ENCODE measurements around the gene ADCY4. TPM values are rescaled to one million over a fixed set of nuclear protein-coding genes. Genes with fewer than 3 reads are reported as not detected.

ADCY4 gene
- total and polyA plus RNA-seq, 2 of the 8 experiments (the other 6 are each of a cell fraction or from before 2014, with no cell fraction given) = 0.27 to 0.35 TPM

GRCh38 chr14:24291446-24292117 is 43.3 kb downstream of the ADCY4 start:
- Histone ChIP-seq H3K56ac (replicated peaks; ENCODE audit: insufficient read length, low read depth, low read length) (no peak overlapping the region), H2AK5ac (ENCODE audit: low read depth, low read length) (no peak overlapping the region), H2BK5ac (ENCODE audit: low read depth, low read length) (no peak overlapping the region), H4K5ac (ENCODE audit: insufficient read length, low read depth, low read length) (no peak overlapping the region), H3K36me3 (ENCODE audit: control insufficient read depth in 2 of 4, insufficient read depth in 4 of 4, low read length in 3 of 4) (peaks cover 2 to 12% (median 7%) of the 10 kb centered on the region in 4 experiments; a peak in 4 of 8 replicates), H2BK15ac (ENCODE audit: low read length) (no peak overlapping the region), H3K4me2 (ENCODE audit: insufficient read depth in 1 of 2, low read depth in 2 of 2, low read length in 2 of 2) (no peak overlapping the region), H3K27me3 (replicated peaks in 1 of 4; ENCODE audit: control insufficient read depth in 3 of 4, extremely low read depth in 1 of 4, insufficient read depth in 3 of 4, low read length in 3 of 4) (no peaks in the 10 kb centered on the region), H3K9me3 (ENCODE audit: insufficient read depth in 2 of 2, low read depth in 1 of 2, low read length in 1 of 2) (no peaks in the 10 kb centered on the region), H3K23me2 (ENCODE audit: low read depth, low read length) (no peaks in the 10 kb centered on the region), H3K4me3 (ENCODE audit: extremely low read depth in 1 of 4, insufficient read depth in 2 of 4, low read depth in 3 of 4, low read length in 4 of 4) (no peak overlapping the region), H3K79me2 (ENCODE audit: control insufficient read depth in 1 of 2, insufficient read depth in 2 of 2, low read length in 2 of 2) (no peaks in the 10 kb centered on the region), H3K79me1 (ENCODE audit: low read depth, low read length) (no peaks in the 10 kb centered on the region), H3K14ac (ENCODE audit: insufficient read length) (no peak overlapping the region), H2BK120ac (replicated peaks; ENCODE audit: low read depth, low read length) (no peak overlapping the region), H3K4me1 (replicated peaks in 1 of 4; ENCODE audit: control insufficient read depth in 3 of 4, insufficient read depth in 4 of 4, low read length in 3 of 4) (no peaks in the 10 kb centered on the region), H3K9ac (replicated peaks in 1 of 4; ENCODE audit: extremely low read depth in 1 of 4, low read depth in 3 of 4, low read length in 3 of 4) (no peak overlapping the region), H4K91ac (replicated peaks; ENCODE audit: insufficient read length, low read length) (no peak overlapping the region), H3K4ac (replicated peaks; ENCODE audit: insufficient read length, low read depth, low read length) (no peak overlapping the region), H2AFZ (ENCODE audit: low read length) (no peak overlapping the region), H3K27ac (ENCODE audit: low read depth, low read length) (no peak overlapping the region), H4K20me1 (replicated peaks in 1 of 2; ENCODE audit: control insufficient read depth in 1 of 2, insufficient read depth in 2 of 2, low read length in 2 of 2) (peaks cover 2 to 4% of the 10 kb centered on the region in 2 experiments), H2BK20ac (ENCODE audit: low read length) (no peak overlapping the region), H3K18ac (ENCODE audit: extremely low read depth, low read length) (no peak overlapping the region), H4K8ac (ENCODE audit: extremely low read depth, insufficient read depth, low read length) (no peak overlapping the region; the same call in 1 of the 2 replicates), H2BK12ac (ENCODE audit: low read depth, low read length) (no peak overlapping the region), H3K23ac (ENCODE audit: insufficient read length) (no peak overlapping the region)
- ChIA-PET CTCF (ENCODE audit: partially characterized antibody) (interaction anchor here (0.8 to 5.5 kb wide), 7 partner anchors 10 to 86 kb away, joined by 3 to 51 read pairs (median 35); partner anchors contain the start of genes CIDEB, RABGGTA, TINF2 and TSSK4), POLR2A (ENCODE audit: partially characterized antibody) (interaction anchor here (1.0 to 2.1 kb wide), 10 partner anchors 8 to 49 kb away, joined by 3 to 13 read pairs (median 4); partner anchors contain the start of genes DHRS1, NOP9, RABGGTA and TINF2)
- no peak for DNase-seq (ENCODE audit: low read depth in 1 of 2, low spot score in 2 of 2)
- no peak for FAIRE-seq
- no peak for TF ChIP-seq ZNF274 (IDR thresholded peaks at IDR 0.05; ENCODE audit: borderline replicate concordance, extremely low read depth, low read length)
- 78% methylated on average over 3 of the region's 3 CpGs; no CpG with 5 or more reads in 1 of the 2 experiments for WGBS, 2 experiments (ENCODE audit: extremely low coverage in 1 of 2, insufficient coverage in 1 of 2, insufficient read length in 1 of 2, insufficient replicate concordance in 2 of 2, low coverage in 1 of 2, low lambda C conversion rate in 2 of 2, missing lambda C conversion rate in 1 of 2)
